K562 (cell line): Measurements from ENCODE around the gene ATP5ME.

Experiments used
- CBX8 ChIP-seq: fragments of 200-600 bp; sonication (generic); IDR thresholded peaks from 2 replicates; pipeline ENCODE4 v1.6.1; 2012; ENCODE audit warnings: borderline replicate concordance, mixed run types, low read depth, mild to moderate bottlenecking, moderate library complexity, mixed read lengths, low read length, control low read depth, inconsistent platforms; ENCODE audit not compliant: poor library complexity, severe bottlenecking; ENCODE audit errors: extremely low read depth
- HMG20A ChIP-seq: fragments of 450-650 bp; formaldehyde crosslinking; conservative IDR thresholded peaks from 2 replicates; pipeline ENCODE4 v1.4.0; 2020; ENCODE audit warnings: mild to moderate bottlenecking, mixed read lengths
- KDM5B ChIP-seq: fragments of 200-600 bp; sonication (generic); IDR thresholded peaks from 2 replicates; pipeline ENCODE4 v1.6.1; 2012; ENCODE audit warnings: low read depth, mild to moderate bottlenecking, moderate library complexity, low read length, control low read depth, inconsistent platforms; ENCODE audit not compliant: insufficient replicate concordance
- MAZ ChIP-seq, 2 experiments: fragments of 450-650 bp in 1 of 2; sonication (generic) in 1 of 2; formaldehyde crosslinking; IDR thresholded peaks in 1 of 2; conservative IDR thresholded peaks in 1 of 2; 2 replicates each; pipeline versions ENCODE4 v1.4.0 to v1.5.0; 2020; ENCODE audit warnings: mild to moderate bottlenecking in 1 of 2, missing genetic modification reagents in 1 of 2
- TEAD1 ChIP-seq, 2 experiments: fragments of 450-650 bp in 1 of 2; sonication (generic) in 1 of 2; formaldehyde crosslinking; IDR thresholded peaks; 2 replicates each; pipeline versions ENCODE4 v1.4.0 to v1.8.0; 2020 to 2022; ENCODE audit warnings: mild to moderate bottlenecking in 2 of 2, missing genetic modification reagents in 1 of 2
- ZBTB49 ChIP-seq: sonication (generic); formaldehyde crosslinking; IDR thresholded peaks from 2 replicates; pipeline ENCODE4 v1.8.0; 2022; ENCODE audit warnings: missing genetic modification reagents, mild to moderate bottlenecking, borderline replicate concordance
- ZKSCAN8 ChIP-seq: fragments of 200-800 bp; sonication (Bioruptor generic); IDR thresholded peaks from 2 replicates; pipeline ENCODE4 v1.6.1; 2016; ENCODE audit warnings: missing genetic modification characterization, missing compliant biosample characterization
- ZNF146 ChIP-seq: IDR thresholded peaks from one replicate; pipeline ENCODE4 v1.6.1; 2018; ENCODE audit warnings: missing compliant biosample characterization; ENCODE audit not compliant: unreplicated experiment
- TF ChIP-seq, protein P1 (sequence below): fragments of 250-450 bp; sonication (Bioruptor Pico); IDR thresholded peaks from 2 replicates; pipeline ENCODE4 v1.4.0; 2020; ENCODE audit warnings: mild to moderate bottlenecking
- TF ChIP-seq, protein P2 (sequence below), 3 experiments: IDR thresholded peaks in 2 of 3; conservative IDR thresholded peaks in 1 of 3; 2 replicates each; pipeline ENCODE4 v1.5.1; 2011 to 2012; ENCODE audit warnings: low read length in 3 of 3, mild to moderate bottlenecking in 3 of 3, control low read depth in 2 of 3, improper control_type of control experiment in 1 of 3, inconsistent platforms in 1 of 3, low read depth in 1 of 3, mixed read lengths in 1 of 3, moderate library complexity in 1 of 3; ENCODE audit not compliant: insufficient read depth in 2 of 3
- TF ChIP-seq, protein P3 (sequence below): sonication (generic); formaldehyde crosslinking; IDR thresholded peaks from 2 replicates; pipeline ENCODE4 v1.8.0; 2022; ENCODE audit warnings: mild to moderate bottlenecking, missing genetic modification reagents

DNA sequence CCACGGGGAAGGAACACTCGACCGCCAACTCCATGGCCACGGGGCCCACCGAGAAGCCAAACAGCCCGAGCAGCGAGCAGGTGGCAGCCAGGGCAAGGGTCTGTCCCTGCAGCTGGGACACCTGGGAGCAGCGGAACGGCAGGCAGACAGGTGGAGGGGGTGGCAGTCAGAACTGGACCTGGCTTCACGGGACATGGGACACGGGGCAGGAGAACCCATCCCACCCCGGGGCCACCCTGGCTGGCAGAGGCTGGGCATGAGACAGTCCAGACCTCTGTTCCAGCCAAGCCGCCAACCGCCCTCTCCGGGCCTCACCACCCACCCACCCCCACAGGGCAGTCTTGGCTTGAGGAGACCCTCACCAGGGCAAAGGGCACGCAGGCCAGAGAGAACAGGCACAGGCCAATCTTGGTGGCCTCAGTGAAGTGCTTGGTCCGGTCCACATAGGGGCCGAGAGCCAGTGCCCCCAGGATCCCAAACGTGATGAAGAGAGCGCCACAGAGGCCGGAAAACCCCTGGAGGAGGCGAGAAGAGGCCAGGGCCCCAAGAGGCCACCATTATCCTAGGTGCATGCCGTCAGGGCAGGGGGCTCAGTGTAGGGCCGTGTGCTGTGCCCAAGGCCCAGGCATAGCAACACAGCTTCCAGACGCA is 9.3 kb upstream of the ATP5ME start:
- TF ChIP-seq, protein P1, sequence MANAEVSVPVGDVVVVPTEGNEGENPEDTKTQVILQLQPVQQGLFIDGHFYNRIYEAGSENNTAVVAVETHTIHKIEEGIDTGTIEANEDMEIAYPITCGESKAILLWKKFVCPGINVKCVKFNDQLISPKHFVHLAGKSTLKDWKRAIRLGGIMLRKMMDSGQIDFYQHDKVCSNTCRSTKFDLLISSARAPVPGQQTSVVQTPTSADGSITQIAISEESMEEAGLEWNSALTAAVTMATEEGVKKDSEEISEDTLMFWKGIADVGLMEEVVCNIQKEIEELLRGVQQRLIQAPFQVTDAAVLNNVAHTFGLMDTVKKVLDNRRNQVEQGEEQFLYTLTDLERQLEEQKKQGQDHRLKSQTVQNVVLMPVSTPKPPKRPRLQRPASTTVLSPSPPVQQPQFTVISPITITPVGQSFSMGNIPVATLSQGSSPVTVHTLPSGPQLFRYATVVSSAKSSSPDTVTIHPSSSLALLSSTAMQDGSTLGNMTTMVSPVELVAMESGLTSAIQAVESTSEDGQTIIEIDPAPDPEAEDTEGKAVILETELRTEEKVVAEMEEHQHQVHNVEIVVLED, result no peak
- TF ChIP-seq, protein P2, sequence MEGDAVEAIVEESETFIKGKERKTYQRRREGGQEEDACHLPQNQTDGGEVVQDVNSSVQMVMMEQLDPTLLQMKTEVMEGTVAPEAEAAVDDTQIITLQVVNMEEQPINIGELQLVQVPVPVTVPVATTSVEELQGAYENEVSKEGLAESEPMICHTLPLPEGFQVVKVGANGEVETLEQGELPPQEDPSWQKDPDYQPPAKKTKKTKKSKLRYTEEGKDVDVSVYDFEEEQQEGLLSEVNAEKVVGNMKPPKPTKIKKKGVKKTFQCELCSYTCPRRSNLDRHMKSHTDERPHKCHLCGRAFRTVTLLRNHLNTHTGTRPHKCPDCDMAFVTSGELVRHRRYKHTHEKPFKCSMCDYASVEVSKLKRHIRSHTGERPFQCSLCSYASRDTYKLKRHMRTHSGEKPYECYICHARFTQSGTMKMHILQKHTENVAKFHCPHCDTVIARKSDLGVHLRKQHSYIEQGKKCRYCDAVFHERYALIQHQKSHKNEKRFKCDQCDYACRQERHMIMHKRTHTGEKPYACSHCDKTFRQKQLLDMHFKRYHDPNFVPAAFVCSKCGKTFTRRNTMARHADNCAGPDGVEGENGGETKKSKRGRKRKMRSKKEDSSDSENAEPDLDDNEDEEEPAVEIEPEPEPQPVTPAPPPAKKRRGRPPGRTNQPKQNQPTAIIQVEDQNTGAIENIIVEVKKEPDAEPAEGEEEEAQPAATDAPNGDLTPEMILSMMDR (IDR thresholded peaks at IDR 0.05 in 2 of 3, conservative IDR thresholded peaks at IDR 0.05 in 1 of 3; ENCODE audit: insufficient read depth in 2 of 3, low read depth in 1 of 3, low read length in 3 of 3), result no peak
- TF ChIP-seq MAZ (CRISPR knock-in tag; conservative IDR thresholded peaks at IDR 0.05 in 1 of 2, IDR thresholded peaks at IDR 0.05 in 1 of 2) (no peak), TEAD1 (CRISPR knock-in tag; IDR thresholded peaks at IDR 0.05) (no peak), KDM5B (peak; percentile 5), HMG20A (CRISPR knock-in tag) (no peak), ZNF146 (no peak), CBX8 (no peak), ZKSCAN8 (CRISPR knock-in tag) (no peak), ZBTB49 (CRISPR knock-in tag) (no peak)
- TF ChIP-seq, protein P3, sequence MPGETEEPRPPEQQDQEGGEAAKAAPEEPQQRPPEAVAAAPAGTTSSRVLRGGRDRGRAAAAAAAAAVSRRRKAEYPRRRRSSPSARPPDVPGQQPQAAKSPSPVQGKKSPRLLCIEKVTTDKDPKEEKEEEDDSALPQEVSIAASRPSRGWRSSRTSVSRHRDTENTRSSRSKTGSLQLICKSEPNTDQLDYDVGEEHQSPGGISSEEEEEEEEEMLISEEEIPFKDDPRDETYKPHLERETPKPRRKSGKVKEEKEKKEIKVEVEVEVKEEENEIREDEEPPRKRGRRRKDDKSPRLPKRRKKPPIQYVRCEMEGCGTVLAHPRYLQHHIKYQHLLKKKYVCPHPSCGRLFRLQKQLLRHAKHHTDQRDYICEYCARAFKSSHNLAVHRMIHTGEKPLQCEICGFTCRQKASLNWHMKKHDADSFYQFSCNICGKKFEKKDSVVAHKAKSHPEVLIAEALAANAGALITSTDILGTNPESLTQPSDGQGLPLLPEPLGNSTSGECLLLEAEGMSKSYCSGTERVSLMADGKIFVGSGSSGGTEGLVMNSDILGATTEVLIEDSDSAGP (CRISPR knock-in tag), result no peak
